ENCODE results near the gene SUB1.

DNA sequence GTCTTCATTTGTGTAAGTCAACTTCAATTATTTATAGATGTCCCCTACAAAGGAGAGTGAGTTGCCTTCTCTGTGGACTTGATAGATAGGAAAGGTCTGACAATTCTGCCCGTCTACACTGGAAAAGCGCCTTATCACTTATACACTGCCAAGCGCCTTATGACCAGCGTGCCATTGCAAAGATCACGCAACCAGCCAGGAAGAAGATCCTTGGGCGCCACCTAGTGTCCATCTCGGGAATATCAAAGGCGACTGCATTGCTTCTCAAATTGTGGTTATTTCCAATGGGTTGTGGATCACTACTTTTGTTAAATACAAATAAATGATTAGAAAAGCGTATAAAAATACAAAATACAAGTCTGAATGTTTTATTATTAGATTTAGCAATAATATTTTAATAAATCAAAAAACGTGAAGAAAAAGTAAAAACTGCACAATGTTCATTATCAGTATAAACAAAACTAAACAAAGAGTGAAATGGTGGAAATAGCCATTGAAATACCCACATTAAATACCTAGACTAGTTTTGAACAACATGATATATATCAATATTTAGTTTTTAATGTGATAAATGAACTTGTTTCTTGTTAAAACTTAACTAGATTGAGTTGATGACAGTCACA is 27.8 kb downstream of the SUB1 start:
- TF ChIP-seq EZH2 (IDR thresholded peaks at IDR 0.05) (no peak), POLR2AphosphoS5 (IDR thresholded peaks at IDR 0.05; ENCODE audit: borderline replicate concordance, low read depth, low read length) (no peak), FOXP2 (optimal IDR thresholded peaks at IDR 0.05; ENCODE audit: control extremely low read depth, extremely low read length, insufficient read depth) (no peak)
